Spleen (tissue), 11 donors: Measurements from ENCODE around the gene SETD1B. TPM values are rescaled to one million over a fixed set of nuclear protein-coding genes. Genes with fewer than 3 reads are reported as not detected.
A peak's percentile ranks its signal among the peaks of the same experiment; 100 is the strongest.

Source experiments
- DNase-seq: peaks from one replicate; pipeline ENCODE4 v3.0.0-alpha.2; 2020
- H3K27ac ChIP-seq, 8 donors: fragments of 200-600 bp; sonication (generic) in 7 of 8; 1 replicate in 4 of 8; 2 replicates in 4 of 8; pipeline versions ENCODE4 v1.5.0 to v1.8.0; 2016 to 2021; ENCODE audit warnings: inconsistent platforms in 4 of 8, mild to moderate bottlenecking in 4 of 8, moderate library complexity in 1 of 8
- H3K27me3 ChIP-seq, 7 donors: fragments of 200-600 bp; sonication (generic) in 6 of 7; replicated peaks in 1 of 7; 1 replicate in 4 of 7; 2 replicates in 3 of 7; pipeline versions ENCODE4 v1.5.0 to v1.8.0; 2016 to 2021; ENCODE audit warnings: inconsistent platforms in 3 of 7, mild to moderate bottlenecking in 1 of 7
- H3K36me3 ChIP-seq, 6 donors: fragments of 200-600 bp; sonication (generic) in 5 of 6; 1 replicate in 4 of 6; 2 replicates in 2 of 6; pipeline versions ENCODE4 v1.5.0 to v1.8.0; 2016 to 2021; ENCODE audit warnings: inconsistent platforms in 2 of 6
- H3K4me1 ChIP-seq, 6 donors: fragments of 200-600 bp; sonication (generic) in 5 of 6; 1 replicate in 3 of 6; 2 replicates in 3 of 6; pipeline versions ENCODE4 v1.5.0 to v1.8.0; 2016 to 2021; ENCODE audit warnings: inconsistent platforms in 3 of 6
- H3K4me3 ChIP-seq, 8 donors: fragments of 200-600 bp; sonication (generic) in 7 of 8; 1 replicate in 4 of 8; 2 replicates in 4 of 8; pipeline versions ENCODE4 v1.5.0 to v1.8.0; 2016 to 2021; ENCODE audit warnings: inconsistent platforms in 4 of 8, mild to moderate bottlenecking in 4 of 8, moderate library complexity in 2 of 8
- H3K9me3 ChIP-seq, 8 donors: fragments of 200-600 bp; sonication (generic) in 7 of 8; 1 replicate in 4 of 8; 2 replicates in 4 of 8; pipeline versions ENCODE4 v1.5.0 to v1.8.0; 2016 to 2021; ENCODE audit warnings: inconsistent platforms in 4 of 8
- CTCF ChIP-seq, 11 experiments: fragments of 200-600 bp in 7 of 11; fragments of 450-650 bp in 4 of 11; sonication (generic) in 4 of 11; IDR thresholded peaks in 8 of 11; conservative IDR thresholded peaks in 3 of 11; 1 replicate in 7 of 11; 2 replicates in 4 of 11; pipeline versions ENCODE4 v1.4.0 to v1.8.0; 2016 to 2021; ENCODE audit warnings: antibody characterized with exemption in 11 of 11, inconsistent platforms in 4 of 11, mild to moderate bottlenecking in 1 of 11
- POLR2A ChIP-seq, 3 donors: fragments of 450-650 bp; IDR thresholded peaks; one replicate each; pipeline ENCODE4 v1.5.1; 2017; ENCODE audit warnings: antibody characterized with exemption in 3 of 3, mild to moderate bottlenecking in 1 of 3
- POLR2AphosphoS5 ChIP-seq, 3 donors: sonication (generic); formaldehyde crosslinking; IDR thresholded peaks; one replicate each; pipeline ENCODE4 v1.5.1; 2017; ENCODE audit warnings: antibody characterized with exemption in 3 of 3
- WGBS, 5 donors: extraction: QIAGEN DNeasy Blood & Tissue Kit in 3 of 5; methylation state at CpG; one replicate each; pipeline versions ENCODE4 v1.1.5 to v1.1.7; 2013 to 2018; 5-methylcytosine and 5-hydroxymethylcytosine counted together
- intact Hi-C: fragments of 100-400 bp; cut with DNase I; formaldehyde crosslinking; loops from one replicate; pipeline ENCODE4 v1.15.0; 2023; ENCODE audit warnings: low total_unique reads
- polyA plus RNA-seq, 3 donors: library from polyadenylated mRNA; stranded (reverse); fragments of 200-250 nt; gene quantifications; one replicate each; pipeline ENCODE4 v1.2.1, GENCODE V29; 2013
- total RNA-seq, 7 donors: library from RNA; depleted of rRNA in 3 of 7; stranded (reverse); fragments of >200 nt in 3 of 7; fragmentation: NEBNext Ultra II Directional in 4 of 7; extraction: Animal tissue kit (Norgen Biotek cat#: 25700) in 4 of 7; gene quantifications; one replicate each; pipeline versions ENCODE4 v1.1.0 to v1.2.1, GENCODE V29; 2016 to 2021
- donor health status: healthy with polysubstance abuse.
- donor health status: DM: no; HTN: no; CAD: no; lungs with moderate emphysema.
- donor health status: DM: no; HTN: no; CAD: no.
- donor health status: Bipolar disorder and iron deficiency.
- donor health status: healthy.
- donor health status: DM: no; HTN: no; CAD: no.
- donor health status: DM: yes; HTN: yes; CAD: no.

Gene SETD1B
- total and polyA plus RNA-seq, 10 donors = 3.3 to 37.7 (median 22.1) TPM

GRCh38 chr12:121813951-121814350 is 10.1 kb downstream of the SETD1B start:
- peak overlapping the region in 3 of 8 donors; percentile 78 to 86 (median 84) for H3K27ac ChIP-seq
- no peaks in the 10 kb centered on the region for H3K9me3 ChIP-seq
- TF ChIP-seq POLR2AphosphoS5 (IDR thresholded peaks at IDR 0.05) (no peak), CTCF (IDR thresholded peaks at IDR 0.05 in 8 of 11, conservative IDR thresholded peaks at IDR 0.05 in 3 of 11) (no peak), POLR2A (IDR thresholded peaks at IDR 0.05) (no peak)
- H3K4me3 ChIP-seq = peak overlapping the region in 1 of 8 donors; percentile 86
- peak; percentile 72 for DNase-seq
- no peaks in the 10 kb centered on the region for H3K27me3 ChIP-seq
- intact Hi-C loops = no loop called here
- peaks cover 32 to 75% (median 42%) of the 10 kb centered on the region in 6 donors for H3K4me1 ChIP-seq
- 89 to 95% (median 91%) methylated on average over 11 to 14 of the region's 14 CpGs for WGBS, 5 donors
- H3K36me3 ChIP-seq = peaks cover 5 to 95% (median 72%) of the 10 kb centered on the region in 6 donors

- H3K27ac ChIP-seq = no peak overlapping the region
- H3K4me1 ChIP-seq = peaks cover 32 to 69% (median 42%) of the 10 kb centered on the region in 6 donors
- no peaks in the 10 kb centered on the region for H3K9me3 ChIP-seq
- WGBS, 5 donors = 90 to 95% (median 94%) methylated on average over 11 to 31 of the region's 31 CpGs
- TF ChIP-seq POLR2AphosphoS5 (IDR thresholded peaks at IDR 0.05) = peak in 1 of 3 donors; percentile 29
- TF ChIP-seq POLR2A (IDR thresholded peaks at IDR 0.05) = no peak
- no peak for TF ChIP-seq CTCF (IDR thresholded peaks at IDR 0.05 in 8 of 11, conservative IDR thresholded peaks at IDR 0.05 in 3 of 11)
- H3K4me3 ChIP-seq = no peak overlapping the region
- intact Hi-C loops = no loop called here
- no peaks in the 10 kb centered on the region for H3K27me3 ChIP-seq
- peak; percentile 78 for DNase-seq
- H3K36me3 ChIP-seq = peaks cover 7 to 95% (median 72%) of the 10 kb centered on the region in 6 donors
These were observed 10.8 kb downstream of the SETD1B start for GRCh38 chr12:121814429-121815119.

- Histone ChIP-seq H3K27me3 (no peaks in the 10 kb centered on the region), H3K27ac (no peak overlapping the region), H3K36me3 (peaks cover 14 to 95% (median 72%) of the 10 kb centered on the region in 6 donors), H3K9me3 (no peaks in the 10 kb centered on the region), H3K4me1 (peaks cover 32 to 62% (median 39%) of the 10 kb centered on the region in 6 donors), H3K4me3 (no peak overlapping the region)
- intact Hi-C loops = no loop called here
- 86 to 93% (median 90%) methylated on average over 8 of the region's 8 CpGs for WGBS, 5 donors
- DNase-seq = no peak
- TF ChIP-seq POLR2A (IDR thresholded peaks at IDR 0.05) = no peak
- TF ChIP-seq CTCF (IDR thresholded peaks at IDR 0.05 in 8 of 11, conservative IDR thresholded peaks at IDR 0.05 in 3 of 11) = no peak
- TF ChIP-seq POLR2AphosphoS5 (IDR thresholded peaks at IDR 0.05) = no peak
These were observed 11.5 kb downstream of the SETD1B start for GRCh38 chr12:121815263-121815662.

DNA sequence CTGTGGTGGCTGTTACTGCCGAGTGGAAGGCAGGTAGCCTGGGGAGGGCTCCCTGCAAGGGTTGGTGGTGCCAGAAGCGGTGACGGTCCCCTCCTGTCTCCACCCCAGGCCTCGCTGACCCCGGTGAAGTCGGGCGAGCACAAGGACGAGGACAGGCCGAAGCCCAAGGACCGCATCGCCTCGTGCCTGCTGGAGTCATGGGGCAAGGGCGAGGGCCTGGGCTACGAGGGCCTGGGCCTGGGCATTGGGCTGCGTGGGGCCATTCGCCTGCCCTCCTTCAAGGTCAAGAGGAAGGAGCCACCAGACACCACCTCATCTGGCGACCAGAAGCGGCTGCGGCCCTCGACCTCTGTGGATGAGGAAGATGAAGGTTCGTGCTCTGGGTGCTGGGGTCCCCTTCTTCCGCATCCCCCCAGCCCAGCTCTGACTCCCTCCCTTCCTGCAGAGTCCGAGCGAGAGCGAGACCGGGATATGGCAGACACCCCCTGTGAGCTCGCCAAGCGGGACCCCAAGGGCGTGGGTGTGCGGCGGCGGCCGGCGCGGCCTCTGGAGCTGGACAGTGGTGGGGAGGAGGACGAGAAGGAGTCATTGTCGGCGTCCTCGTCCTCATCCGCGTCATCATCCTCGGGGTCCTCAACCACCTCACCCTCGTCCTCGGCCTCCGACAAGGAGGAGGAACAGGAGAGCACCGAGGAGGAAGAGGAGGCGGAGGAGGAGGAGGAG is 13.3 kb downstream of the SETD1B start:
- H3K9me3 ChIP-seq = no peaks in the 10 kb centered on the region
- 92 to 96% (median 94%) methylated on average over 43 to 47 of the region's 47 CpGs for WGBS, 5 donors

More for the DNA sequence above, 13.3 kb downstream of the SETD1B start:
- Histone ChIP-seq H3K4me3 (no peak overlapping the region), H3K4me1 (peaks cover 16 to 44% (median 20%) of the 10 kb centered on the region in 6 donors), H3K36me3 (peaks cover 15 to 98% (median 82%) of the 10 kb centered on the region in 6 donors), H3K27ac (no peak overlapping the region), H3K27me3 (no peaks in the 10 kb centered on the region)
- no peak for DNase-seq
- TF ChIP-seq CTCF (IDR thresholded peaks at IDR 0.05 in 8 of 11, conservative IDR thresholded peaks at IDR 0.05 in 3 of 11) (no peak), POLR2AphosphoS5 (IDR thresholded peaks at IDR 0.05) (peak in 2 of 3 donors; percentile 13 to 64), POLR2A (IDR thresholded peaks at IDR 0.05) (no peak)
- intact Hi-C loops = no loop called here
